Colonic mucosa (tissue), 4 donors: ENCODE measurements around the gene ASCL2. TPM values are rescaled to one million over a fixed set of nuclear protein-coding genes. Genes with fewer than 3 reads are reported as not detected.
"Not testable (repeated sequence)": the region's sequence is repeated elsewhere in the genome, so short reads cannot be mapped to it uniquely, and the experiment has no call there.

ENCODE experiments used
- DNase-seq: peaks from one replicate; pipeline ENCODE4 v3.0.0-alpha.2; 2020
- H3K27ac ChIP-seq: fragments of 200-600 bp; one replicate; pipeline ENCODE4 v1.8.0; 2021
- H3K27me3 ChIP-seq: fragments of 200-600 bp; one replicate; pipeline ENCODE4 v1.8.0; 2021
- H3K36me3 ChIP-seq: fragments of 200-600 bp; one replicate; pipeline ENCODE4 v1.8.0; 2021
- H3K4me1 ChIP-seq: fragments of 200-600 bp; one replicate; pipeline ENCODE4 v1.8.0; 2021; ENCODE audit warnings: mild to moderate bottlenecking
- H3K4me3 ChIP-seq: fragments of 200-600 bp; one replicate; pipeline ENCODE4 v1.8.0; 2021
- H3K9ac ChIP-seq, 2 donors: one replicate each; pipeline ENCODE4 v1.7.0; 2013; ENCODE audit warnings: control low read depth in 2 of 2, low read depth in 2 of 2, low read length in 2 of 2
- H3K9me3 ChIP-seq: fragments of 200-600 bp; one replicate; pipeline ENCODE4 v1.8.0; 2021
- intact Hi-C: fragments of 100-400 bp; cut with DNase I; formaldehyde crosslinking; loops from one replicate; pipeline ENCODE4 v1.14.1; 2022
- total RNA-seq, 2 donors: library from RNA; stranded (reverse); fragmentation: NEBNext Ultra II Directional in 1 of 2; extraction: Animal tissue kit (Norgen Biotek cat#: 25700) in 1 of 2; gene quantifications; one replicate each; pipeline ENCODE4 v1.2.1, GENCODE V29; 2021
- TF ChIP-seq, protein P1 (sequence below): fragments of 200-600 bp; IDR thresholded peaks from one replicate; pipeline ENCODE4 v1.8.0; 2022; ENCODE audit warnings: antibody characterized with exemption, mild to moderate bottlenecking
- donor health status: healthy.
- donor health status: DM: no; HTN: no; CAD: no.
- donor health status: DM: no; HTN: no; CAD: no.

The ASCL2 gene
- total RNA-seq, 2 donors from 2014 or later: 4.8 to 16.4 TPM

- Histone ChIP-seq H3K36me3 (no peaks in the 10 kb centered on the region), H3K9me3 (no peaks in the 10 kb centered on the region)
- TF ChIP-seq, protein P1, sequence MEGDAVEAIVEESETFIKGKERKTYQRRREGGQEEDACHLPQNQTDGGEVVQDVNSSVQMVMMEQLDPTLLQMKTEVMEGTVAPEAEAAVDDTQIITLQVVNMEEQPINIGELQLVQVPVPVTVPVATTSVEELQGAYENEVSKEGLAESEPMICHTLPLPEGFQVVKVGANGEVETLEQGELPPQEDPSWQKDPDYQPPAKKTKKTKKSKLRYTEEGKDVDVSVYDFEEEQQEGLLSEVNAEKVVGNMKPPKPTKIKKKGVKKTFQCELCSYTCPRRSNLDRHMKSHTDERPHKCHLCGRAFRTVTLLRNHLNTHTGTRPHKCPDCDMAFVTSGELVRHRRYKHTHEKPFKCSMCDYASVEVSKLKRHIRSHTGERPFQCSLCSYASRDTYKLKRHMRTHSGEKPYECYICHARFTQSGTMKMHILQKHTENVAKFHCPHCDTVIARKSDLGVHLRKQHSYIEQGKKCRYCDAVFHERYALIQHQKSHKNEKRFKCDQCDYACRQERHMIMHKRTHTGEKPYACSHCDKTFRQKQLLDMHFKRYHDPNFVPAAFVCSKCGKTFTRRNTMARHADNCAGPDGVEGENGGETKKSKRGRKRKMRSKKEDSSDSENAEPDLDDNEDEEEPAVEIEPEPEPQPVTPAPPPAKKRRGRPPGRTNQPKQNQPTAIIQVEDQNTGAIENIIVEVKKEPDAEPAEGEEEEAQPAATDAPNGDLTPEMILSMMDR: no peak
Measured at GRCh38 chr11:2248242-2248641, 22.1 kb downstream of the ASCL2 start.

DNA sequence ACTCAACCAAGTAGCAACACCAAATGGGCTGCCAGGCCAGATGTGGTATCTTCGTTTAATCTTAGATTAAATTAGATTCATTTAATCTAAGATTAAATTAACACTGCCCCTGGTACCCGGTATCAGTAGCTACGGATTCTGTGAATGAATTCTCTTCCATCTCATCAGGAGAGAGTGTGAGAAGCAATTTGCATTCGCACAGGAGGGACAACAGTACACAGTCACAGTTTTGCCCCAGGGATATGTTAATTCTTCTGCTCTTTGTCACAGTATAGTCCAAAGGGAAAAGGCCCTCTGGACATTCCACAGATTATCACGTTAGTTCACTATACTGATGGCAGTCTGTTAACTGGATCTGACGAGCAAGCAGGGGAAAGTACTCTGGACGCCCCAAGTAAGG lies 22.9 kb downstream of the ASCL2 start:
- no peaks in the 10 kb centered on the region for H3K36me3 ChIP-seq
- no peak overlapping the region for H3K27ac ChIP-seq
- TF ChIP-seq, protein P1: no peak
- intact Hi-C loops: no loop called here
- H3K4me1 ChIP-seq: no peaks in the 10 kb centered on the region
- no peaks in the 10 kb centered on the region for H3K27me3 ChIP-seq
- H3K9ac ChIP-seq: no peak overlapping the region
- DNase-seq: no peak
- H3K9me3 ChIP-seq: no peaks in the 10 kb centered on the region
- no peak overlapping the region for H3K4me3 ChIP-seq

More at GRCh38 chr11:2248242-2248641, 22.1 kb downstream of the ASCL2 start:
- intact Hi-C loops: no loop called here
- H3K4me1 ChIP-seq: no peaks in the 10 kb centered on the region
- H3K27ac ChIP-seq: no peak overlapping the region
- no peak overlapping the region for H3K9ac ChIP-seq
- H3K27me3 ChIP-seq: no peaks in the 10 kb centered on the region
- peak; percentile 13 for DNase-seq
- H3K4me3 ChIP-seq: no peak overlapping the region

DNA sequence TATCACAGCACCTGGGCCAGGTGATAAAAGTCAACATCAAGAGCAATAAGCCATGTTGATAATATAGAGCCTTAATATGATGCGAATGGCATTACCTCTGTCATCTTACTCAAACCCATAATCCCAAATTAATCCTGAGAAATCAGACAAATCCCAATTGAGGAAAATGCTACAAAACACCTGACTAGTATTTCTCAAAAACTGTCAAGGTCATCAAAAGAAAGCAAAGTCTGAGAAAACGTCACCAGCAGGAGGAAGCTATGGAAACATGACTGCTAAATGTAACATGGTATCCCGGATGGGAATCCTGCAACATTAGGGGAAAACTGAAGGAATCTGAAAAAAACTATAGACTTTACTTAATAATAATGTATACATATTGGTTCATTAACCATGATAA lies 29.6 kb downstream of the ASCL2 start:
- Histone ChIP-seq H3K9me3 (no peaks in the 10 kb centered on the region), H3K27ac (no peak overlapping the region), H3K4me3 (no peak overlapping the region), H3K9ac (no peak overlapping the region), H3K27me3 (no peaks in the 10 kb centered on the region), H3K36me3 (no peaks in the 10 kb centered on the region), H3K4me1 (no peaks in the 10 kb centered on the region)
- TF ChIP-seq, protein P1: no peak
- no peak for DNase-seq
- intact Hi-C loops: no loop called here

DNA sequence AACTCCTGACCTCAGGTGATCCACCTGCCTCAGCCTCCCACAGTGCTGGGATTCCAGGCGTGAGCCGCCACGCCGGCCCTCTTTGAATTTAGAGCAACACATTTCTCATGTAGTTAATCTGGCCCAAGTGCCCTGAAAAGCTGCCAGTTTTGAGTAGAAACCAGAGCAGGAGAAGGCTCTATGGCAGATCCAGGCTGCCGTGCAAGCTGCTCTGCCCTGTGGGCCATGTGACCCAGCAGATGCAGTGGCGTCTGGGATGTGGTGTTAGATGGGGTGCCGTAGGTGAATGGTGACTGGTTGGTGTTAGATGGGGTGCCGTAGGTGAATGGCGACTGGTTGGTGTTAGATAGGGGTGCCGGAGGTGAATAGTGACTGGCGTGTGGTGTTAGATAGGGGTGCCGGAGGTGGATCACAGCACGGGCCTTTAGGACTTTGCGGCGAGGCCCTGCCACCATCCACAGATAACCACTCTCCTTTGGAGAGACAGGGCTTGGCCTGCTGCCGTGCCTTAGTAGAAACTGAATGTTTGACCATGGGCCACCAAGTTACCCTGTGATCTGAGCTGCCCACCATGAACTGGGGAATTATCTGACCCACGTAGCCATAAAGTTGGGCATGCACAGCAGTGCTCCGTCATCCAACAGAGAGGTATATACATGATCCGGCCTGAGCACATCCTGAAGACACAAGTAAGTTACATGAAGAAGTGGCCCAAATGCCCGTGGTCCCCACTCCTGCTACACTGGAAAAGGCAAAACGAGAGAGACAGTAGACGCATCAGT lies 32.7 kb downstream of the ASCL2 start:
- H3K4me1 ChIP-seq: no peaks in the 10 kb centered on the region
- no peaks in the 10 kb centered on the region for H3K36me3 ChIP-seq
- H3K9ac ChIP-seq: no peak overlapping the region
- no peaks in the 10 kb centered on the region for H3K9me3 ChIP-seq
- no peak overlapping the region for H3K27ac ChIP-seq
- intact Hi-C loops: no loop called here
- TF ChIP-seq, protein P1: no peak
- no peak overlapping the region for H3K4me3 ChIP-seq
- DNase-seq: no peak
- H3K27me3 ChIP-seq: no peaks in the 10 kb centered on the region

- H3K27me3 ChIP-seq, DNase-seq, H3K36me3 ChIP-seq, H3K4me3 ChIP-seq, H3K9ac ChIP-seq, H3K27ac ChIP-seq, H3K9me3 ChIP-seq, H3K4me1 ChIP-seq, intact Hi-C loops: not testable (repeated sequence)
Measured at GRCh38 chr11:2236381-2237134, 33.8 kb downstream of the ASCL2 start.
